H1 (cell line): ENCODE measurements around the gene CYP26A1. TPM values are rescaled to one million over a fixed set of nuclear protein-coding genes. Genes with fewer than 3 reads are reported as not detected.

ENCODE experiments used
- CHD7 ChIP-seq: fragments of 300-600 bp; sonication (generic); IDR thresholded peaks from 2 replicates; pipeline ENCODE4 v1.7.1; 2012; ENCODE audit warnings: low read length, moderate library complexity, mild to moderate bottlenecking, inconsistent platforms; ENCODE audit not compliant: insufficient replicate concordance
- polyA plus RNA-seq, 7 experiments: library from polyadenylated mRNA; depleted of rRNA in 3 of 7; stranded (reverse) in 5 of 7; unstranded in 2 of 7; fragments of >200 nt in 5 of 7; fragments of 200-250 nt in 2 of 7; gene quantifications; 1 replicate in 5 of 7; 2 replicates in 1 of 7; 4 replicates in 1 of 7; pipeline versions ENCODE4 v1.2.1 to v1.2.3, GENCODE V29; 2011 to 2013; ENCODE audit warnings: missing spikeins in 2 of 7, mixed read lengths in 2 of 7
- total RNA-seq: library from RNA; stranded (reverse); fragmentation: NEBNext Ultra II Directional; extraction: Animal tissue kit (Norgen Biotek cat#: 25700); gene quantifications from 2 replicates; pipeline ENCODE4 v1.2.1, GENCODE V29; 2021

The CYP26A1 gene
- total and polyA plus RNA-seq, 2 of the 8 experiments (the other 6 are each of a cell fraction or from before 2014, with no cell fraction given), result 5.0 to 9.1 TPM

GRCh38 chr10:93076871-93077270 is 3.2 kb downstream of the CYP26A1 start (continued):
- no peak for TF ChIP-seq CHD7
